Liver (tissue), 3 donors: Measurements from ENCODE around the gene TEX264.

Source experiments
- CTCF ChIP-seq: fragments of 150-350 bp; IDR thresholded peaks from 2 replicates; pipeline ENCODE4 v1.5.1; 2017; ENCODE audit warnings: improper control_type of control experiment, low read depth, low read length; ENCODE audit not compliant: missing input control
- EGR1 ChIP-seq, 2 donors: IDR thresholded peaks; 2 replicates each; pipeline ENCODE4 v1.6.1; 2016 to 2018; ENCODE audit warnings: antibody characterized with exemption in 2 of 2, low read depth in 2 of 2
- JUND ChIP-seq, 2 donors: IDR thresholded peaks; 2 replicates each; pipeline ENCODE4 v1.6.1; 2016; ENCODE audit warnings: antibody characterized with exemption in 2 of 2
- MAX ChIP-seq: IDR thresholded peaks from 2 replicates; pipeline ENCODE4 v1.6.1; 2016; ENCODE audit warnings: antibody characterized with exemption
- NR2F2 ChIP-seq: IDR thresholded peaks from 2 replicates; pipeline ENCODE4 v1.6.1; 2016; ENCODE audit warnings: antibody characterized with exemption
- RAD21 ChIP-seq, 2 donors: IDR thresholded peaks; 2 replicates each; pipeline ENCODE4 v1.6.1; 2016; ENCODE audit warnings: antibody characterized with exemption in 2 of 2, mild to moderate bottlenecking in 2 of 2
- REST ChIP-seq: IDR thresholded peaks from 2 replicates; pipeline ENCODE4 v1.6.1; 2016; ENCODE audit warnings: antibody characterized with exemption, mild to moderate bottlenecking
- SP1 ChIP-seq: IDR thresholded peaks from 2 replicates; pipeline ENCODE4 v1.6.1; 2018; ENCODE audit warnings: antibody characterized with exemption, mild to moderate bottlenecking
- TF ChIP-seq, protein P1 (sequence below): IDR thresholded peaks from 2 replicates; pipeline ENCODE4 v1.6.1; 2016; ENCODE audit warnings: antibody characterized with exemption
- TF ChIP-seq, protein P2 (sequence below): IDR thresholded peaks from 2 replicates; pipeline ENCODE4 v1.6.1; 2016; ENCODE audit warnings: antibody characterized with exemption
- donor health status: healthy.
- donor health status: healthy.

- TF ChIP-seq REST = no peak
- no peak for TF ChIP-seq JUND (IDR thresholded peaks at IDR 0.05)
- no peak for TF ChIP-seq CTCF
- no peak for TF ChIP-seq RAD21 (IDR thresholded peaks at IDR 0.05)
- TF ChIP-seq, protein P1, sequence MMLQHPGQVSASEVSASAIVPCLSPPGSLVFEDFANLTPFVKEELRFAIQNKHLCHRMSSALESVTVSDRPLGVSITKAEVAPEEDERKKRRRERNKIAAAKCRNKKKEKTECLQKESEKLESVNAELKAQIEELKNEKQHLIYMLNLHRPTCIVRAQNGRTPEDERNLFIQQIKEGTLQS = no peak
- no peak for TF ChIP-seq NR2F2
- no peak for TF ChIP-seq EGR1 (IDR thresholded peaks at IDR 0.05; ENCODE audit: low read depth in 2 of 2)
- no peak for TF ChIP-seq SP1
- no peak for TF ChIP-seq MAX
- TF ChIP-seq, protein P2, sequence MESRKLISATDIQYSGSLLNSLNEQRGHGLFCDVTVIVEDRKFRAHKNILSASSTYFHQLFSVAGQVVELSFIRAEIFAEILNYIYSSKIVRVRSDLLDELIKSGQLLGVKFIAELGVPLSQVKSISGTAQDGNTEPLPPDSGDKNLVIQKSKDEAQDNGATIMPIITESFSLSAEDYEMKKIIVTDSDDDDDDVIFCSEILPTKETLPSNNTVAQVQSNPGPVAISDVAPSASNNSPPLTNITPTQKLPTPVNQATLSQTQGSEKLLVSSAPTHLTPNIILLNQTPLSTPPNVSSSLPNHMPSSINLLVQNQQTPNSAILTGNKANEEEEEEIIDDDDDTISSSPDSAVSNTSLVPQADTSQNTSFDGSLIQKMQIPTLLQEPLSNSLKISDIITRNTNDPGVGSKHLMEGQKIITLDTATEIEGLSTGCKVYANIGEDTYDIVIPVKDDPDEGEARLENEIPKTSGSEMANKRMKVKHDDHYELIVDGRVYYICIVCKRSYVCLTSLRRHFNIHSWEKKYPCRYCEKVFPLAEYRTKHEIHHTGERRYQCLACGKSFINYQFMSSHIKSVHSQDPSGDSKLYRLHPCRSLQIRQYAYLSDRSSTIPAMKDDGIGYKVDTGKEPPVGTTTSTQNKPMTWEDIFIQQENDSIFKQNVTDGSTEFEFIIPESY = no peak
Observed at GRCh38 chr3:51710631-51711351, 39.7 kb downstream of the TEX264 start.
